GM18868 (cell line): Measurements from ENCODE around the gene MRPL39.

Source experiments
- ATAC-seq: cut with Tn5 transposase; IDR thresholded peaks from one replicate; pipeline ENCODE4 v1.9.1; 2021; ENCODE audit warnings: mild to moderate bottlenecking, moderate library complexity; ENCODE audit not compliant: unreplicated experiment

Gene MRPL39

GRCh38 chr21:25541042-25541441, 66.2 kb downstream of the MRPL39 start:
- ATAC-seq: no peak

- no peak for ATAC-seq
Measured at GRCh38 chr21:25539606-25540005, 67.7 kb downstream of the MRPL39 start.

- no peak for ATAC-seq
Measured at GRCh38 chr21:25537174-25537573, 70.1 kb downstream of the MRPL39 start.

GRCh38 chr21:25536752-25537151, 70.5 kb downstream of the MRPL39 start:
- no peak for ATAC-seq

- ATAC-seq: no peak
Measured at GRCh38 chr21:25535849-25536248, 71.4 kb downstream of the MRPL39 start.
